Peyer's patch (tissue), 4 donors: ENCODE data around the gene TMEM178B. TPM values are rescaled to one million over a fixed set of nuclear protein-coding genes. Genes with fewer than 3 reads are reported as not detected.

Experiments
- DNase-seq, 3 donors: peaks; one replicate each; pipeline ENCODE4 v3.0.0-alpha.2; 2017 to 2019
- H3K27ac ChIP-seq, 4 donors: fragments of 200-600 bp; sonication (generic); one replicate each; pipeline ENCODE4 v1.5.1; 2016 to 2019
- H3K27me3 ChIP-seq, 2 donors: fragments of 200-600 bp; sonication (generic); one replicate each; pipeline ENCODE4 v1.5.1; 2019
- H3K36me3 ChIP-seq, 3 donors: fragments of 200-600 bp; sonication (generic); one replicate each; pipeline ENCODE4 v1.5.1; 2016 to 2019
- H3K4me1 ChIP-seq, 4 donors: fragments of 200-600 bp; sonication (generic); one replicate each; pipeline ENCODE4 v1.5.1; 2016 to 2019
- H3K4me3 ChIP-seq, 4 donors: fragments of 200-600 bp; sonication (generic); 1 replicate in 3 of 4; 2 replicates in 1 of 4; pipeline ENCODE4 v1.5.1; 2016 to 2019; ENCODE audit warnings: mild to moderate bottlenecking in 1 of 4
- H3K9me3 ChIP-seq, 4 donors: fragments of 200-600 bp; sonication (generic); one replicate each; pipeline ENCODE4 v1.5.1; 2016 to 2019; ENCODE audit warnings: mild to moderate bottlenecking in 1 of 4
- POLR2A ChIP-seq, 2 donors: fragments of 450-650 bp; IDR thresholded peaks; one replicate each; pipeline ENCODE4 v1.5.1; 2017; ENCODE audit warnings: antibody characterized with exemption in 2 of 2, mild to moderate bottlenecking in 2 of 2, moderate library complexity in 2 of 2
- total RNA-seq, 4 donors: library from RNA; depleted of rRNA; stranded (reverse); fragments of >200 nt; gene quantifications; one replicate each; pipeline ENCODE4 v1.1.0, GENCODE V29; 2016
- TF ChIP-seq, protein P1 (sequence below), 6 experiments: fragments of 450-650 bp in 4 of 6; fragments of 200-600 bp in 2 of 6; sonication (generic) in 1 of 6; IDR thresholded peaks; one replicate each; pipeline ENCODE4 v1.5.1; 2017 to 2019; ENCODE audit warnings: antibody characterized with exemption in 6 of 6, mild to moderate bottlenecking in 3 of 6, moderate library complexity in 1 of 6

Gene TMEM178B
- total RNA-seq, 4 donors from 2014 or later = under 0.01 to 0.66 (median 0.13) TPM; not detected in 1

DNA sequence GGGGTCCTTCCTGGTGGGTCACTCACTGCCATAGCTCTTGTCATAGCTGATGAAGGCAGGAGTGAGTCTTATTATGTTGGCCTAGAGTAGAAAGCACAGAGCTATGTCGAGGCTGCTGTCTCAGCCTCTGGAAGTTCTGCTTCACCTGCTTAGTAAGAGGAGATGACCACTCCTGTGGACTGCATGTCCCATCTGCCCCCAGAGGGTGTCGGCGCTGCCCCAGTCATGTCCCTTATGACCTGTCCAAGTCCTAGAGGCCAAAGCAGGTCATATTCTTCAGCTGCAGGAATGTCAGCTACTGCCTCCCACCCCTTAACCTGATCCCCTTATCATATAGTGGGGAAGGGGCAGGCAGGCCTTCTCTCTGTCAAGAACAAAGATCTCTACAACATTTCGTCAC is 405.0 kb downstream of the TMEM178B start:
- H3K27ac ChIP-seq = no peak overlapping the region
- no peaks in the 10 kb centered on the region for H3K27me3 ChIP-seq

DNA sequence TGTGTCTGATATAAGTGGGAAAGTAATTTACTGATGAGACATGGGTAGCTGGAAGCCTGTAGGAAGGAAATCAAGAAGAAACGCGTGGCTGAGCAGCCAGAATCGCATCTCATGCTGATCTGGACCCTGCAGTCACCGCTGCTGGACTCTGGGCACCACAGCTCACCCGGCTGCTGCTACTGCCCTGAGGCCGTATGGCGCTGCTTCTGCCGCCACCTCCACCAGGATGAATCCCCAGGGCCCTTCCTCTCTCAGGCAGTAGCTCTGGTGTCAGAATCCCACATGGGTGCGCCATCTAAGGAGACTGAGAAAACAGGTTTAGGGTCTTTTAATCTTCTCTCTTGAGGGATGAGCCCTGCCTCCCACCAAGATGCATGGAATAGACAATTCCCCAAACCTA is 407.1 kb downstream of the TMEM178B start:
- no peaks in the 10 kb centered on the region for H3K27me3 ChIP-seq
- no peak overlapping the region for H3K27ac ChIP-seq
- H3K4me3 ChIP-seq = no peak overlapping the region
- H3K36me3 ChIP-seq = no peaks in the 10 kb centered on the region
- no peaks in the 10 kb centered on the region for H3K4me1 ChIP-seq
- TF ChIP-seq, protein P1, sequence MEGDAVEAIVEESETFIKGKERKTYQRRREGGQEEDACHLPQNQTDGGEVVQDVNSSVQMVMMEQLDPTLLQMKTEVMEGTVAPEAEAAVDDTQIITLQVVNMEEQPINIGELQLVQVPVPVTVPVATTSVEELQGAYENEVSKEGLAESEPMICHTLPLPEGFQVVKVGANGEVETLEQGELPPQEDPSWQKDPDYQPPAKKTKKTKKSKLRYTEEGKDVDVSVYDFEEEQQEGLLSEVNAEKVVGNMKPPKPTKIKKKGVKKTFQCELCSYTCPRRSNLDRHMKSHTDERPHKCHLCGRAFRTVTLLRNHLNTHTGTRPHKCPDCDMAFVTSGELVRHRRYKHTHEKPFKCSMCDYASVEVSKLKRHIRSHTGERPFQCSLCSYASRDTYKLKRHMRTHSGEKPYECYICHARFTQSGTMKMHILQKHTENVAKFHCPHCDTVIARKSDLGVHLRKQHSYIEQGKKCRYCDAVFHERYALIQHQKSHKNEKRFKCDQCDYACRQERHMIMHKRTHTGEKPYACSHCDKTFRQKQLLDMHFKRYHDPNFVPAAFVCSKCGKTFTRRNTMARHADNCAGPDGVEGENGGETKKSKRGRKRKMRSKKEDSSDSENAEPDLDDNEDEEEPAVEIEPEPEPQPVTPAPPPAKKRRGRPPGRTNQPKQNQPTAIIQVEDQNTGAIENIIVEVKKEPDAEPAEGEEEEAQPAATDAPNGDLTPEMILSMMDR (IDR thresholded peaks at IDR 0.05) = no peak
- TF ChIP-seq POLR2A (IDR thresholded peaks at IDR 0.05) = no peak
- H3K9me3 ChIP-seq = no peaks in the 10 kb centered on the region
- no peak for DNase-seq

More for the DNA sequence above, 405.0 kb downstream of the TMEM178B start:
- no peak for DNase-seq
- Histone ChIP-seq H3K36me3 (no peaks in the 10 kb centered on the region), H3K4me3 (no peak overlapping the region), H3K9me3 (no peaks in the 10 kb centered on the region), H3K4me1 (no peaks in the 10 kb centered on the region)
- TF ChIP-seq, protein P1 (IDR thresholded peaks at IDR 0.05) = no peak

DNA sequence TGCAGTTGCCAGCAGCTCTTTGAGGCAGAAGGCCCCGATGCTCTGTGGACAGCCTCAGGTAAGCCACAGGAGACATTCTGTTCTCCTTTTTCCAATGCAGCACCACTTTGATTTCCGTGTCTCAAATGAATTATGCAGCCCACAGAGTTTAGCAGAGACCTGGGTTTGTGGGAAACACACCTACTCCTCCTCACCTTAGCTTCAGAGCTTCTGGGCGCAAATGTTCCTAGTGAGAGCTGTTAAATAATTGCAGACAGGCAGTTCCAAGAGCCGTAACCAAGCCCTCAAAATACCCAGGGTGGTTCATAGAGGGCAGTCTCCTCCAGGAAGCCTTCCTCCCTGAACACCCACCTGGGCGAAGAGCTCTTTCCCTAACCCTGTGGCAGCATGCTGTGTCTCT is 408.1 kb downstream of the TMEM178B start:
- Histone ChIP-seq H3K36me3 (no peaks in the 10 kb centered on the region), H3K27ac (no peak overlapping the region), H3K9me3 (no peaks in the 10 kb centered on the region), H3K27me3 (no peaks in the 10 kb centered on the region), H3K4me3 (no peak overlapping the region), H3K4me1 (no peaks in the 10 kb centered on the region)
- no peak for TF ChIP-seq POLR2A (IDR thresholded peaks at IDR 0.05)
- TF ChIP-seq, protein P1 (IDR thresholded peaks at IDR 0.05) = no peak
- no peak for DNase-seq

DNA sequence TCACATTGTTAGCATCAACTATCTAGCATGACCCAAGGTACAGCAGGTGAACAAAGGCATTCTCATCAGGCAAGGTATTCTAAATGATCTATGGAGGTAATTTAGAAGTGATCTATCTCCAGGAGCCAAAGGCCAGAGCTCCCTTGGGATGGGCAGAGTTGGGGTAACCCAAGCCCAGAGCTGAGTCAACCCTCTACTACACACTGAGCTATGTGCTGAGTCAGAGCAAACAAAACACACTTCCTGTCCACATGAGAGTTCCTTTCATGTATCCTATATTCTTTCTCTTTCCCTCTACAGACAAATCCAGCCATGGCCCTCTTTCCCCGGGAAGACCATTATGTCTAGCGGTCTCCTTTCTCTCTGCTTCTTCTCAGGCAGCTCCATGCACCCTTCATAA is 409.2 kb downstream of the TMEM178B start:
- Histone ChIP-seq H3K36me3 (no peaks in the 10 kb centered on the region), H3K27me3 (no peaks in the 10 kb centered on the region), H3K9me3 (no peaks in the 10 kb centered on the region), H3K4me1 (no peaks in the 10 kb centered on the region), H3K4me3 (no peak overlapping the region), H3K27ac (no peak overlapping the region)
- TF ChIP-seq POLR2A (IDR thresholded peaks at IDR 0.05) = no peak
- TF ChIP-seq, protein P1 (IDR thresholded peaks at IDR 0.05) = no peak
- DNase-seq = no peak

DNA sequence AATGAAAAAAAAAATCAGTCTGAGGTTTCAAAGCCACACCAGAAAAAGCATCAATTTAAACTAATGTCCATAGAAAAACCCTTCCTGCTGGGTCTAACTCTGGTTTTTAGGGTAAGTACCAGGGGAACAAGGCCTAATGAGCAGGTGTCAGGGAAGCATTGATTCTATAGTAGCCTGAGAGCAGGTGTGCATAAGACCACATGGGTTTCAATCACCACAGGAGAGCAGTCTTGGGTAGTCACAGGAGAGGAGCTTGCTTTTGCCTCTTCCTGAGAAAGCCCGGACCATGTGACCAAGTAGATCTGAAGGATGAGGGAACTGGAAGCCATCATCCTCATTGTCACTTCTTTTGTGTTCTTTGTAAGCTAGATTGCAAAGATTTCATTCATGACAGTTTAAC is 411.0 kb downstream of the TMEM178B start:
- DNase-seq = no peak
- H3K4me3 ChIP-seq = no peak overlapping the region
- no peak overlapping the region for H3K27ac ChIP-seq
- TF ChIP-seq, protein P1 (IDR thresholded peaks at IDR 0.05) = no peak
- TF ChIP-seq POLR2A (IDR thresholded peaks at IDR 0.05) = no peak
- no peaks in the 10 kb centered on the region for H3K9me3 ChIP-seq
- H3K27me3 ChIP-seq = no peaks in the 10 kb centered on the region
- no peaks in the 10 kb centered on the region for H3K36me3 ChIP-seq
- no peaks in the 10 kb centered on the region for H3K4me1 ChIP-seq

DNA sequence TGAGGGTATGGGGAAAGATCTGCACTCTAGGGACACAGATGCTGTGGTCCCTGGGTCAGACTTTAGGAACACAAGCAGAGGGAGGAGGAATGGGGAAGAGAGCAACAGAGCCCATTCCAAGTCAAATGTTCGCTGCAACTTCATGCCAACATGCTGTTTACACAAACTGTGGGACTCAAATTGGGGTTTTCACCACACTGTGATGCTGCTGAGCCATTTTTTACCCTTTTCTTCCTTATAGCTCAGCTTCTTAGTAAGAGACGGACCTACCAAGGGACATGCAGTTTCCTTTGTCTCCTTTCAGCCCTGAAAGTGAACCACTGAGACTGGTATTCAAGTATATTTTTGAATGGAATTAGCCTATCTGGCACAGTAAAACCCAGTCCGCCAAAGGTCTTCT is 413.1 kb downstream of the TMEM178B start:
- Histone ChIP-seq H3K36me3 (no peaks in the 10 kb centered on the region), H3K4me3 (no peak overlapping the region), H3K27ac (no peak overlapping the region), H3K27me3 (no peaks in the 10 kb centered on the region), H3K4me1 (no peaks in the 10 kb centered on the region), H3K9me3 (no peaks in the 10 kb centered on the region)
- TF ChIP-seq POLR2A (IDR thresholded peaks at IDR 0.05) = no peak
- TF ChIP-seq, protein P1 (IDR thresholded peaks at IDR 0.05) = no peak
- DNase-seq = no peak
